K562 treated with DMSO at 1 percent for 12 hours (cell line): ENCODE results near the gene TRIM42. TPM values are rescaled to one million over a fixed set of nuclear protein-coding genes. Genes with fewer than 3 reads are reported as not detected.

Experiments
- total RNA-seq: library from RNA; unstranded; fragments of 300-600 nt; gene quantifications from 2 replicates; pipeline ENCODE4 v1.2.3, GENCODE V29; 2022; ENCODE audit not compliant: insufficient read depth

The TRIM42 gene
- not detected in 2 replicates for total RNA-seq

DNA sequence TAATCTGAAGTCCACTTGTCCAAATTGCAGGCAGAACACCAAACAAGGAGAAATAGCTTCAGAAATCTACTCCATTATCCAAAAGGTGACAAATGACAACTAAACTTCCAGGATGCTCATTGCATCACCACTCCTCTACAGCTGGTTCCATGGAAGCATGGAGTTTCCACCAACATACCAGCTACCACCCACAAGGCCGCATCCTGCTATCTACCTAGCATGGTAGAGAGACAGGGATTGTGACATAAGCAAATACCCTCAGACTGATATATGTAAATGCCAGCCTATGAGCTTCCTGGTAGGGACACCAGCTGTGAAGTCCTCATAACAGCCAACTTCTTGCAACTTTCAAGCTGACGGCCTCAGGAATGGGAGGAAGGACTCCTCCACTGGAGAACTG lies at the start of gene TRIM42:
TSS of gene TRIM42 (plus strand) at position 301 of the 400 bp plus-strand sequence. CDS start 166 bp downstream, outside the sequence.

